ENCODE data around the gene KRTAP12-2. TPM values are rescaled to one million over a fixed set of nuclear protein-coding genes. Genes with fewer than 3 reads are reported as not detected.

The KRTAP12-2 gene
- polyA plus RNA-seq, 1 donor (not counting 4 experiments of a cell fraction or from before 2014, with no cell fraction given) = not detected

GRCh38 chr21:44677881-44678280, 11.2 kb upstream of the KRTAP12-2 start:
- Histone ChIP-seq H3K4me3 (ENCODE audit: control insufficient read depth in 2 of 3, extremely low read depth in 1 of 3, insufficient read depth in 2 of 3, low read depth in 1 of 3, low read length in 3 of 3) (no peak overlapping the region), H3K79me2 (ENCODE audit: control insufficient read depth, insufficient read depth, low read length) (no peaks in the 10 kb centered on the region), H3K9me1 (ENCODE audit: control insufficient read depth, extremely low read depth, insufficient read depth, low read length) (no peaks in the 10 kb centered on the region), H3K4me1 (ENCODE audit: control insufficient read depth, extremely low read depth, insufficient read depth, low read length) (no peaks in the 10 kb centered on the region), H3K27me3 (ENCODE audit: control insufficient read depth, extremely low read depth, insufficient read depth, low read length) (peaks cover 2% of the 10 kb centered on the region), H3K36me3 (ENCODE audit: control insufficient read depth in 2 of 2, extremely low read depth in 1 of 2, insufficient read depth in 2 of 2, low read length in 2 of 2) (no peaks in the 10 kb centered on the region), H2AFZ (ENCODE audit: control insufficient read depth, low read length) (no peak overlapping the region), H3K9me3 (ENCODE audit: control insufficient read depth, low read depth, low read length) (no peaks in the 10 kb centered on the region), H3K4me2 (ENCODE audit: control insufficient read depth, extremely low read depth, insufficient read depth, low read depth, low read length) (no peak overlapping the region), H4K20me1 (ENCODE audit: control insufficient read depth, extremely low read depth, insufficient read depth, low read length) (no peaks in the 10 kb centered on the region), H3K27ac (ENCODE audit: control insufficient read depth, insufficient read depth, low read length) (no peak overlapping the region), H3K9ac (ENCODE audit: control insufficient read depth, extremely low read depth, insufficient read depth, low read length) (no peak overlapping the region)
- dilution Hi-C loops (cut with MboI; ENCODE audit: extremely low pct_ligation_motif_present, low sequenced_read_pairs) = no loop called here
- DNase-seq (ENCODE audit: low read depth, low spot score) = no peak
- TF ChIP-seq, protein P1, sequence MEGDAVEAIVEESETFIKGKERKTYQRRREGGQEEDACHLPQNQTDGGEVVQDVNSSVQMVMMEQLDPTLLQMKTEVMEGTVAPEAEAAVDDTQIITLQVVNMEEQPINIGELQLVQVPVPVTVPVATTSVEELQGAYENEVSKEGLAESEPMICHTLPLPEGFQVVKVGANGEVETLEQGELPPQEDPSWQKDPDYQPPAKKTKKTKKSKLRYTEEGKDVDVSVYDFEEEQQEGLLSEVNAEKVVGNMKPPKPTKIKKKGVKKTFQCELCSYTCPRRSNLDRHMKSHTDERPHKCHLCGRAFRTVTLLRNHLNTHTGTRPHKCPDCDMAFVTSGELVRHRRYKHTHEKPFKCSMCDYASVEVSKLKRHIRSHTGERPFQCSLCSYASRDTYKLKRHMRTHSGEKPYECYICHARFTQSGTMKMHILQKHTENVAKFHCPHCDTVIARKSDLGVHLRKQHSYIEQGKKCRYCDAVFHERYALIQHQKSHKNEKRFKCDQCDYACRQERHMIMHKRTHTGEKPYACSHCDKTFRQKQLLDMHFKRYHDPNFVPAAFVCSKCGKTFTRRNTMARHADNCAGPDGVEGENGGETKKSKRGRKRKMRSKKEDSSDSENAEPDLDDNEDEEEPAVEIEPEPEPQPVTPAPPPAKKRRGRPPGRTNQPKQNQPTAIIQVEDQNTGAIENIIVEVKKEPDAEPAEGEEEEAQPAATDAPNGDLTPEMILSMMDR (optimal IDR thresholded peaks at IDR 0.05 in 1 of 3, IDR thresholded peaks at IDR 0.05 in 1 of 3, conservative IDR thresholded peaks at IDR 0.05 in 1 of 3; ENCODE audit: extremely low read depth in 1 of 3, insufficient read depth in 2 of 3, low read length in 3 of 3) = no peak
- TF ChIP-seq EZH2 (IDR thresholded peaks at IDR 0.05; ENCODE audit: low read length) = no peak
- FAIRE-seq = no peak

DNA sequence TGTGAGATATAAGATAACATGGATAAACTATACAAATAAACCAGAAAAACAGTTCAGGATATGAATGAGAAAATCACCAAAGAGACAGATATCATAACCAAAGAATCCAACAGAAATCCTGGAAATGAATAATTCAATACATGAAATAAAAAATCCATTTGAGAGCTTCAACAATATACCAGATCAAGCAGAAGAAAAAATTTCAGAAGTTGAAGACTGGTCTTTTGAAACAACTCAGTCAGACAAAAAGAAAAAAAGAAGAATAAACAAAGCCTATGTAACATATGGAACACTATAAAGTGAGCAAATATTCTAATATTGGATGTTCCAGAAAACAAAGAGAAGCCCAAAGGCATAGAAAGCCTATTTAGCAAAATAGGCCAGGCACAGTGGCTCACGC, 5.2 kb upstream of the KRTAP12-2 start:
- H3K27ac ChIP-seq (ENCODE audit: control insufficient read depth, insufficient read depth, low read length) = no peak overlapping the region
- H3K9me3 ChIP-seq (ENCODE audit: control insufficient read depth, low read depth, low read length) = no peaks in the 10 kb centered on the region
- H3K27me3 ChIP-seq (ENCODE audit: control insufficient read depth, extremely low read depth, insufficient read depth, low read length) = peaks cover 6% of the 10 kb centered on the region
- H3K36me3 ChIP-seq (ENCODE audit: control insufficient read depth in 2 of 2, extremely low read depth in 1 of 2, insufficient read depth in 2 of 2, low read length in 2 of 2) = no peaks in the 10 kb centered on the region
- no peak for DNase-seq (ENCODE audit: low read depth, low spot score)
- H2AFZ ChIP-seq (ENCODE audit: control insufficient read depth, low read length) = no peak overlapping the region
- no peaks in the 10 kb centered on the region for H3K4me1 ChIP-seq (ENCODE audit: control insufficient read depth, extremely low read depth, insufficient read depth, low read length)
- H3K9ac ChIP-seq (ENCODE audit: control insufficient read depth, extremely low read depth, insufficient read depth, low read length) = no peak overlapping the region
- no peak overlapping the region for H3K4me3 ChIP-seq (ENCODE audit: control insufficient read depth in 2 of 3, extremely low read depth in 1 of 3, insufficient read depth in 2 of 3, low read depth in 1 of 3, low read length in 3 of 3)
- dilution Hi-C loops (cut with MboI; ENCODE audit: extremely low pct_ligation_motif_present, low sequenced_read_pairs) = no loop called here
- no peaks in the 10 kb centered on the region for H3K9me1 ChIP-seq (ENCODE audit: control insufficient read depth, extremely low read depth, insufficient read depth, low read length)
- no peaks in the 10 kb centered on the region for H3K79me2 ChIP-seq (ENCODE audit: control insufficient read depth, insufficient read depth, low read length)
- H3K4me2 ChIP-seq (ENCODE audit: control insufficient read depth, extremely low read depth, insufficient read depth, low read depth, low read length) = no peak overlapping the region
- TF ChIP-seq, protein P1 (optimal IDR thresholded peaks at IDR 0.05 in 1 of 3, IDR thresholded peaks at IDR 0.05 in 1 of 3, conservative IDR thresholded peaks at IDR 0.05 in 1 of 3; ENCODE audit: extremely low read depth in 1 of 3, insufficient read depth in 2 of 3, low read length in 3 of 3) = no peak
- no peak for TF ChIP-seq EZH2 (IDR thresholded peaks at IDR 0.05; ENCODE audit: low read length)
- no peak for FAIRE-seq
- H4K20me1 ChIP-seq (ENCODE audit: control insufficient read depth, extremely low read depth, insufficient read depth, low read length) = no peaks in the 10 kb centered on the region
